ENCODE data around the gene PPIB. TPM values are rescaled to one million over a fixed set of nuclear protein-coding genes. Genes with fewer than 3 reads are reported as not detected.

The PPIB gene
- total and polyA plus RNA-seq, 2 donors (not counting 1 experiment from before 2014, with no cell fraction given), result 108 to 176 TPM

- WGBS (ENCODE audit: insufficient coverage), result 100% methylated on average over 6 of the region's 8 CpGs
- peaks cover 28% of the 10 kb centered on the region for H3K4me1 Mint-ChIP-seq
- no peaks in the 10 kb centered on the region for H3K27me3 ChIP-seq (replicated peaks in 1 of 4; ENCODE audit: control extremely low read depth in 1 of 4, control insufficient read depth in 3 of 4, insufficient read depth in 4 of 4, low read length in 3 of 4)
- H3K9me3 Mint-ChIP-seq (ENCODE audit: insufficient read depth), result no peaks in the 10 kb centered on the region
- H3K4me3 ChIP-seq (ENCODE audit: control extremely low read depth in 1 of 5, extremely low read depth in 1 of 5, insufficient read depth in 1 of 5, low read depth in 2 of 5, low read length in 4 of 5), result no peak overlapping the region
- no peak overlapping the region for H3K9ac ChIP-seq (ENCODE audit: low read length)
- ATAC-seq (ENCODE audit: low read depth) (no peak), DNase-seq (no peak)
- no peak overlapping the region for H3K4me2 ChIP-seq (replicated peaks; ENCODE audit: low read depth, low read length, poor library complexity, severe bottlenecking)
- peaks cover 7% of the 10 kb centered on the region for H3K79me2 ChIP-seq (ENCODE audit: control insufficient read depth, insufficient read depth, low read length)
- H3K36me3 ChIP-seq (replicated peaks in 1 of 2; ENCODE audit: control extremely low read depth in 1 of 2, control insufficient read depth in 1 of 2, extremely low read depth in 1 of 2, insufficient read depth in 2 of 2, low read length in 1 of 2), result peaks cover 5 to 52% of the 10 kb centered on the region in 2 experiments
- H3K4me3 Mint-ChIP-seq, result no peak overlapping the region
- TF ChIP-seq EZH2 (IDR thresholded peaks at IDR 0.05; ENCODE audit: borderline replicate concordance, insufficient read depth, low read depth, low read length, poor library complexity, severe bottlenecking) (no peak), CTCF (IDR thresholded peaks at IDR 0.05) (no peak)
- H3K27me3 Mint-ChIP-seq, result no peaks in the 10 kb centered on the region
- H3K27ac Mint-ChIP-seq, result peak overlapping the region; percentile 67
- peak overlapping the region in 1 of 2 donors; percentile 36 for H3K27ac ChIP-seq (ENCODE audit: low read length in 2 of 2)
- no peak overlapping the region for H2AFZ ChIP-seq (ENCODE audit: insufficient read depth, low read depth, low read length, poor library complexity, severe bottlenecking)
- ChIA-PET CTCF (interaction anchor here (2.7 kb wide), 1 partner anchor 11 kb away, joined by 13 read pairs; no protein-coding TSS in a partner anchor), POLR2A (no interaction called here)
- no peaks in the 10 kb centered on the region for H4K20me1 ChIP-seq (ENCODE audit: control insufficient read depth, insufficient read depth, low read length, poor library complexity, severe bottlenecking)
- peaks cover 14 to 28% of the 10 kb centered on the region in 2 donors for H3K4me1 ChIP-seq (ENCODE audit: control insufficient read depth in 2 of 2, insufficient read depth in 2 of 2, low read length in 2 of 2)
- H3K9me3 ChIP-seq (ENCODE audit: control extremely low read depth in 1 of 3, control insufficient read depth in 2 of 3, insufficient read depth in 1 of 3, low read length in 2 of 3), result no peaks in the 10 kb centered on the region
- intact Hi-C loops (cut with micrococcal nuclease), result no loop called here
Measured at GRCh38 chr15:64141798-64142512, 20.9 kb downstream of the PPIB start.

DNA sequence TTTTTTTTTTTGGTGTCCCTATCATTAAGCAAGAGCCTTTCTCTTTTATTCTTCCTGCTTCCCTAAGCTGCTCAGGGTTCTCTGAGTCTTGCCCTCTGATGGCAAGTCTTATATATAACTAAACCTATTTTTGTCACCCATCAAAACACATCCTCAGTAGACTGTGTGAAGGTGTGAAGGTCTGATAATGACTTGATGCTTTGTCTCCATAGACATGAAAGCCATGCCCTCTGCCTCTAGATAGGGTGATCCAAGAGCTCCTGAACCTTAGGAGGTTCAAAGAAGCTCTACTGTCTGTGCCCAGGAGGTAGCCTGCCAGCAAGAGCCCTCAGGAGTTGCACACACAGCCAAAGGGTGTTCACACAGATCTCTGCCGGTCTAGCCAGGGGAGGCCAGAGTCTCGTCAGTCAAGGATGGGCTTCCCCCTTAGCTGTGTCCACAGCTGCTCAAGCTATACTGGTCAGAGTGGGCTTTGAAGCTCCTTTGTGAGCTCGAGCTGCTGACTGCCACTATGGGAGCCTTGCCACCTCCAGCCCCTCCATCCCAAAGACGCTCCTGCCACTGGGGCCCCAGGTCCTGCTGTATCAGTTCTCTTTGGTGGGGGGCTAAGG is 24.4 kb downstream of the PPIB start:
- Histone ChIP-seq H3K4me3 (ENCODE audit: control extremely low read depth in 1 of 5, extremely low read depth in 1 of 5, insufficient read depth in 1 of 5, low read depth in 2 of 5, low read length in 4 of 5) (no peak overlapping the region), H2AFZ (ENCODE audit: insufficient read depth, low read depth, low read length, poor library complexity, severe bottlenecking) (no peak overlapping the region), H3K79me2 (ENCODE audit: control insufficient read depth, insufficient read depth, low read length) (peaks cover 11% of the 10 kb centered on the region), H3K4me1 (ENCODE audit: control insufficient read depth in 2 of 2, insufficient read depth in 2 of 2, low read length in 2 of 2) (peaks cover 8 to 17% of the 10 kb centered on the region in 2 donors), H3K9me3 (ENCODE audit: control extremely low read depth in 1 of 3, control insufficient read depth in 2 of 3, insufficient read depth in 1 of 3, low read length in 2 of 3) (no peaks in the 10 kb centered on the region), H3K27ac (ENCODE audit: low read length in 2 of 2) (no peak overlapping the region), H3K4me2 (replicated peaks; ENCODE audit: low read depth, low read length, poor library complexity, severe bottlenecking) (no peak overlapping the region), H3K27me3 (replicated peaks in 1 of 4; ENCODE audit: control extremely low read depth in 1 of 4, control insufficient read depth in 3 of 4, insufficient read depth in 4 of 4, low read length in 3 of 4) (no peaks in the 10 kb centered on the region), H3K9ac (ENCODE audit: low read length) (no peak overlapping the region), H3K36me3 (replicated peaks in 1 of 2; ENCODE audit: control extremely low read depth in 1 of 2, control insufficient read depth in 1 of 2, extremely low read depth in 1 of 2, insufficient read depth in 2 of 2, low read length in 1 of 2) (peaks cover 7 to 63% of the 10 kb centered on the region in 2 experiments), H4K20me1 (ENCODE audit: control insufficient read depth, insufficient read depth, low read length, poor library complexity, severe bottlenecking) (peaks cover 9% of the 10 kb centered on the region)
- ATAC-seq (ENCODE audit: low read depth) (no peak), DNase-seq (no peak)
- Mint-ChIP-seq H3K4me3 (no peak overlapping the region), H3K9me3 (ENCODE audit: insufficient read depth) (no peaks in the 10 kb centered on the region), H3K27ac (peak overlapping the region; percentile 26), H3K27me3 (no peaks in the 10 kb centered on the region), H3K4me1 (peaks cover 20% of the 10 kb centered on the region)
- WGBS (ENCODE audit: insufficient coverage), result 100% methylated on average over 2 of the region's 4 CpGs
- intact Hi-C loops (cut with micrococcal nuclease), result no loop called here
- no peak for TF ChIP-seq EZH2 (IDR thresholded peaks at IDR 0.05; ENCODE audit: borderline replicate concordance, insufficient read depth, low read depth, low read length, poor library complexity, severe bottlenecking)
- no peak for TF ChIP-seq CTCF (IDR thresholded peaks at IDR 0.05)
- CTCF ChIA-PET, result interaction anchor here (0.7 to 3.0 kb wide), 5 partner anchors 8 to 311 kb away, joined by 3 to 62 read pairs (median 7); partner anchors contain the start of gene SNX22
- POLR2A ChIA-PET, result interaction anchor here (1.9 kb wide), 1 partner anchor 15 kb away, joined by 8 read pairs; no protein-coding TSS in a partner anchor

Data from B cell (primary cell).